ENCODE measurements around the gene SMKR1. TPM values are rescaled to one million over a fixed set of nuclear protein-coding genes. Genes with fewer than 3 reads are reported as not detected.
A peak's percentile ranks its signal among the peaks of the same experiment; 100 is the strongest.

Gene SMKR1
- total and polyA plus RNA-seq, 4 donors: 0.51 to 3.6 (median 1.9) TPM

- Histone ChIP-seq H3K9me3 (ENCODE audit: control insufficient read depth in 4 of 4, insufficient read depth in 3 of 4, low read length in 3 of 4) (no peaks in the 10 kb centered on the region), H3K4me1 (ENCODE audit: control insufficient read depth in 5 of 5, insufficient read depth in 5 of 5, low read length in 5 of 5) (peaks cover 0 to 7% (median 0%) of the 10 kb centered on the region in 5 donors), H3K27me3 (ENCODE audit: control insufficient read depth in 3 of 3, insufficient read depth in 3 of 3, low read length in 2 of 3) (peaks cover 0 to 22% (median 6%) of the 10 kb centered on the region in 3 donors), H3K36me3 (ENCODE audit: control insufficient read depth in 4 of 4, insufficient read depth in 4 of 4, low read length in 4 of 4) (no peaks in the 10 kb centered on the region), H3K4me3 (peak overlapping the region; percentile 12), H3K9ac (ENCODE audit: insufficient read depth in 1 of 2, low read length in 2 of 2) (no peak overlapping the region), H3K27ac (ENCODE audit: low read depth in 1 of 2, low read length in 1 of 2) (no peak overlapping the region)
- peak; percentile 14 for ATAC-seq (ENCODE audit: insufficient read depth, low FRiP score)
- WGBS, 2 donors: 16 to 17% methylated on average over 51 to 58 of the region's 58 CpGs
- TF ChIP-seq, protein P1, sequence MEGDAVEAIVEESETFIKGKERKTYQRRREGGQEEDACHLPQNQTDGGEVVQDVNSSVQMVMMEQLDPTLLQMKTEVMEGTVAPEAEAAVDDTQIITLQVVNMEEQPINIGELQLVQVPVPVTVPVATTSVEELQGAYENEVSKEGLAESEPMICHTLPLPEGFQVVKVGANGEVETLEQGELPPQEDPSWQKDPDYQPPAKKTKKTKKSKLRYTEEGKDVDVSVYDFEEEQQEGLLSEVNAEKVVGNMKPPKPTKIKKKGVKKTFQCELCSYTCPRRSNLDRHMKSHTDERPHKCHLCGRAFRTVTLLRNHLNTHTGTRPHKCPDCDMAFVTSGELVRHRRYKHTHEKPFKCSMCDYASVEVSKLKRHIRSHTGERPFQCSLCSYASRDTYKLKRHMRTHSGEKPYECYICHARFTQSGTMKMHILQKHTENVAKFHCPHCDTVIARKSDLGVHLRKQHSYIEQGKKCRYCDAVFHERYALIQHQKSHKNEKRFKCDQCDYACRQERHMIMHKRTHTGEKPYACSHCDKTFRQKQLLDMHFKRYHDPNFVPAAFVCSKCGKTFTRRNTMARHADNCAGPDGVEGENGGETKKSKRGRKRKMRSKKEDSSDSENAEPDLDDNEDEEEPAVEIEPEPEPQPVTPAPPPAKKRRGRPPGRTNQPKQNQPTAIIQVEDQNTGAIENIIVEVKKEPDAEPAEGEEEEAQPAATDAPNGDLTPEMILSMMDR (IDR thresholded peaks at IDR 0.05; ENCODE audit: control extremely low read depth, extremely low read depth): no peak
- no peak for DNase-seq
These were observed 666 bp downstream of the SMKR1 start for GRCh38 chr7:129502708-129503685.

GRCh38 chr7:129503725-129504124 is 1.4 kb downstream of the SMKR1 start:
- Histone ChIP-seq H3K9ac (ENCODE audit: insufficient read depth in 1 of 2, low read length in 2 of 2) (no peak overlapping the region), H3K4me3 (no peak overlapping the region), H3K36me3 (ENCODE audit: control insufficient read depth in 4 of 4, insufficient read depth in 4 of 4, low read length in 4 of 4) (no peaks in the 10 kb centered on the region), H3K27ac (ENCODE audit: low read depth in 1 of 2, low read length in 1 of 2) (no peak overlapping the region), H3K27me3 (ENCODE audit: control insufficient read depth in 3 of 3, insufficient read depth in 3 of 3, low read length in 2 of 3) (peaks cover 0 to 22% (median 6%) of the 10 kb centered on the region in 3 donors), H3K4me1 (ENCODE audit: control insufficient read depth in 5 of 5, insufficient read depth in 5 of 5, low read length in 5 of 5) (peaks cover 0 to 7% (median 0%) of the 10 kb centered on the region in 5 donors), H3K9me3 (ENCODE audit: control insufficient read depth in 4 of 4, insufficient read depth in 3 of 4, low read length in 3 of 4) (no peaks in the 10 kb centered on the region)
- 96 to 98% methylated on average over 8 of the region's 8 CpGs for WGBS, 2 donors
- no peak for ATAC-seq (ENCODE audit: insufficient read depth, low FRiP score)
- TF ChIP-seq, protein P1 (IDR thresholded peaks at IDR 0.05; ENCODE audit: control extremely low read depth, extremely low read depth): no peak
- no peak for DNase-seq

DNA sequence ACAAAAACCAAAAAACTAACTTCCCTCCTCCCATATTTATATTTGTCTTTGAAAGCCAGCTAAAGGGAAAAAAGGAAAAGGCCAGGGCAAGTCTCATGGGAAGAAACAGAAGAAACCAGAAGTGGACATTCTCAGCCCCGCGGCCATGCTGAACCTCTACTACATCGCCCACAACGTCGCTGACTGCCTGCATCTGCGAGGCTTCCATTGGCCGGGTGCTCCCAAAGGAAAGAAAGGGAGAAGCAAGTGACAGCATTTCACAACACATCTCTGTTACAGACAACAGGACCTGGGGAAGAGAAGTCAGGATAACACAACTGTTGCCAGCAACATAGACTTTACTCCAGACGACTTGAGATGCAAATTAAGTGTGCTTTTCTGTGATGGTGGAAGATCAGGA is 9.9 kb downstream of the SMKR1 start:
- no peak for ATAC-seq (ENCODE audit: insufficient read depth, low FRiP score)

More for the DNA sequence above, 9.9 kb downstream of the SMKR1 start:
- Histone ChIP-seq H3K36me3 (ENCODE audit: control insufficient read depth in 4 of 4, insufficient read depth in 4 of 4, low read length in 4 of 4) (no peaks in the 10 kb centered on the region), H3K4me1 (ENCODE audit: control insufficient read depth in 5 of 5, insufficient read depth in 5 of 5, low read length in 5 of 5) (no peaks in the 10 kb centered on the region), H3K27ac (ENCODE audit: low read depth in 1 of 2, low read length in 1 of 2) (no peak overlapping the region), H3K27me3 (ENCODE audit: control insufficient read depth in 3 of 3, insufficient read depth in 3 of 3, low read length in 2 of 3) (no peaks in the 10 kb centered on the region), H3K4me3 (no peak overlapping the region), H3K9ac (ENCODE audit: insufficient read depth in 1 of 2, low read length in 2 of 2) (no peak overlapping the region), H3K9me3 (ENCODE audit: control insufficient read depth in 4 of 4, insufficient read depth in 3 of 4, low read length in 3 of 4) (no peaks in the 10 kb centered on the region)
- TF ChIP-seq, protein P1 (IDR thresholded peaks at IDR 0.05; ENCODE audit: control extremely low read depth, extremely low read depth): no peak
- WGBS, 2 donors: 75 to 77% methylated on average over 8 of the region's 8 CpGs
- no peak for DNase-seq

Measured in lung (tissue), 12 donors.